Fibroblast of skin of abdomen (primary cell): ENCODE data around the gene KCP.

Experiments used
- DNase-seq: peaks from one replicate; pipeline ENCODE4 v3.0.0-alpha.2; 2013

Gene KCP

DNA sequence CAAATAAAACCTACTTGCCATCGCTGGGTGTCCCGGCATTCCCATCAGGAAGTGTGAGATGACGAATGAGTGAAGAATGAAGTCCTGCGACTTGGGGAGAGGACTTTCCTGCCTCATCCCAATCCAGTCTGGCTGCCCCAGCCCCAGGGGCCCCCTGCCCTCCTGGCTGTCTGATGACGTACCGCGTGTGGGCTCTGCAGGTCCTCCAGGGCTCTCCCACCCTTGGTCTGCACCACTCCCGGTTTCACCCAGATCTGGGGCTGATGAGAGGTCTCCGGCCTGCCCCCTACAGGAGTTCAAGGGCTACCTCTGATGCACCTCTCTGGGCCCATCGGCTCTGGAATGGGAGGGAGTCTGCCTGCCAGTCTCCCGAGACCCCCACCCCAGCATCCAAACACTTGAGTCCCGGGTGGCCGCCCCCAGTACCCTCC is 38.1 kb downstream of the KCP start:
- DNase-seq: no peak

DNA sequence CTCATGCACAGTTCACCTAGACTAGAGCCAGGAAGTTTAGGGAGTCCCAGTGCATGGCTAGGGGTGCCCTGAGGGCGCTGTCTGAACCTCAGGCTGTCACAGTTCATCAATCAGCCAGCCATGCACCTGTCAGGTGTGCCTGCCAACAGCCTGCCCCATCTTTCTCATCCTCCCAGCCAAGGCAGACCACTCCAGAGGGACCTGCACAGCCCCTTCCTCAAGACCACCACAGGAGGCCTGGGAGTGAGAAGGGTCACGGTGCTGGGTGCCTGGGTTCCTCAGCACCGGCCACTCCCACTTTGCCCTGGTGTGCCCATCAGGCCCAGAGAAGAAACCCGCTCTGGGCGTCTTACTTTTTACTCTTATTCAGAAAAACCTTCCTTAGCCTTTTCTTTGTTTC is 39.5 kb downstream of the KCP start:
- no peak for DNase-seq

DNA sequence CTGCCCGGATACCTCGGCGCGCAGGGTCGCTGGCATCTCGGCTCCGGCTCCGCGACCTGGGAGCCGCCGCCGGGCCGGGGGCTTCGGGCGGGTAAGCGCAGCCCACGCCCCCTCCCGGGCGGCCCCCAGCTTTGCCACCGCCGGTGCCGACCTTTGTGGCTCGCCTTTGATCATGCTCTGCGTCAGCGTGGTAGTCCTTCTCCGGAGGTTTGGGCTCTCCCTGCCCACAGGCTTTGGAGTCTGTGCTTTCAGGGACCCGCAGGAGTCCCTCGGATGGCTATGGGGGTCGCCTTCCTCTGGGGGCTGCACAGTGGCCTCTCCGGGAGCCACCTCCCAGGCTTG is 40.6 kb downstream of the KCP start:
- DNase-seq: no peak

DNA sequence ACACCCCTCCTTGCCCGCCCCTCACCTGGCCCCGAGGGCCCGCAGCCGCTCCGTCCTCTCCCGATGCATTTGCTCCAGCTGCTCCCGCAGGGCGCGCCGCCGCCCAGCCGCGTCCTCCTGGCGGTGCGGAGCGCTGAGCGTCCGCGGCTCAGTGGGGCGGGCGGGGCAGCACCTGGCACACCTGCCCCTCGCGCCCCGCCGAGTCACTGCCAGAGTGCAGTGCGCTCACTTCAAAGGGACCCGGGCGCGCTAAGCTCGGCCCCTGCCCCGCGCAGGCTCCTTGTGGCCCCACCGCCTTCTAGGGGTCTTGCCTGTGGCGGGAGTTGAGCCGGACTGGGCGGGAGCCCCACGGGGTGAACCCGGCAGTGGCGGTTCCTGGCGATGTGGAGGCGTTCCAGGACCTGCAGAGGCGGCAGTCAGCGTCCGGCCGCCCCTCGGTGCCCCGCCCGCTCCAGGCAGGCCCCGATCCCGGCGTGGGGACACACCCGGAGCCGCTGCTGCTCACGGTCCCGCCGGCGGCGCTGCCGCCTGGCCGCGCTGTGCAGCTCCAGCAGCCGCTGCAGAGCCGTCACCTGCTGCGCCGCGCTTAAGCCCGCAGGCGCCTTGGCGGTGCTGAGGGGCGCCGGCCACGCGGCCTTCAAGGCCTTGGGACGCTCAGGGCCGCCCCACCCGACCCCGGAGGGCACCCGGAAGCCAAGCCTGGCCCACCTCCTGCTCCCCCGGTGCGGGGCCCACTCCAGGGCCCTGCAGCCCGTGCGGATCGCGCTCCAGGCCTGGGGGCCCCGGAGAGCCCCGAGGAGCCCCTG is 41.2 kb downstream of the KCP start:
- peak; percentile 23 for DNase-seq

DNA sequence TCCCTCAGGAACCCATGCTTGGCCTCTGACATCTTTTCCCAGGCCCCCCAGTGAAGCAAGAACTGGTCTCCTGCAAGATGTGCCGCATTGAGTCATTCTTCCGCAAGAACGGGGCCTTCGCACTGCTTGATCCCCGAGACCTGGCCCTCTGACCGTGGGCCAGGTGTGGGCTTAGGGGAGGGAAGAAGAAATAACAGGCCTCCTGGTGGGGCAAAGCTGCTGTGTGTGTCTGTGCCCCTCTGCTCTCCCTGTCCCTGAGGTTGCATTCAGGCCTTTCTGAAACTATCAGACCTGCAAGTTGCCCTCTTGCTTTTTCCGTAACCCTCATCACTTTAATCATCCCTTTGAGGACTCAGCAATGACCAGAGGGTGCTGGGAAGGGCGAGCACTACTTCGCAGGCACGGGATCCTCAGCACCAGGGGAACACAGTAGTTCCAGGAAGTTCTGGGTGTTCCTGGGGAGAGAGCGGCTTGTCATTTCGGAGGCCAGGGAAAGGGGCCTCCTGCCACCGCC is 41.8 kb downstream of the KCP start:
- DNase-seq: no peak

DNA sequence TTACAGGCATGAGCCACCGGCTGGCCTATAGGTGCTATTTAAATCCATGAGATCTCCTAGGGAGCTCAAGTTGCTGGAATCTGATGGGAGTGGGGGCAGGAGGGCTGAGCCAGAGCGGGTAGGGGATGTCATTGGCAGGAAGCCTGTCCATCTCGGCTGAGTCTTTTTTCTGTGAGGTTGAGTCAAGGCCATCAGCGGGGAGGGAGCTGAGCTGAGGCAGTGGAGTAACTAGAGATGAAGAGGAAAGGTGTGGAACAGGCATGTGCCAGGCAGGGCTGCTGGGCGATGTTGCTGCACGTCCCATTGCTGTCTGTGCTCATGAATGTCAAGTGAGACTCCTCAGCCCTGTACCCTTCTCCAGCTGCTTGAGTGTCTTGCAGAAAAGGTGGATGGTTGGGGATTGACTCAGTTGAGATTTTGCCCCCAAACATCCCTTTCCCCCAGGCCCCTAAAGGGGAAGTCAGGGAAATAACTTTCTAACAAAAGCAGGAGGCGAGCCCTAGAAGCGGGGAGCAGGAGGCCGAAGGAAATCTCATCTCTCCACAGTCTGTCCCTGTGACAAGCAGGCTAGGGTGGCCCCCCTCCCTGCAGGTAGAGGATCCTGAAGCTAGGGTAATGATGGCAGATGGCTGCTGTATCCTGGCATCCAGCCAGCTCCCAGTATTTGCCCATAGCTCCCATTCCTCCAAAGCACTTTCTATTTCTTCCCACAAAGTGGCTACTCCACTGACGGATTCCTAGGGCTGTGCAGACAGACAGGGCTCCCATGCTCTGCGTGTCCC is 42.5 kb downstream of the KCP start:
- peak; percentile 41 for DNase-seq

DNA sequence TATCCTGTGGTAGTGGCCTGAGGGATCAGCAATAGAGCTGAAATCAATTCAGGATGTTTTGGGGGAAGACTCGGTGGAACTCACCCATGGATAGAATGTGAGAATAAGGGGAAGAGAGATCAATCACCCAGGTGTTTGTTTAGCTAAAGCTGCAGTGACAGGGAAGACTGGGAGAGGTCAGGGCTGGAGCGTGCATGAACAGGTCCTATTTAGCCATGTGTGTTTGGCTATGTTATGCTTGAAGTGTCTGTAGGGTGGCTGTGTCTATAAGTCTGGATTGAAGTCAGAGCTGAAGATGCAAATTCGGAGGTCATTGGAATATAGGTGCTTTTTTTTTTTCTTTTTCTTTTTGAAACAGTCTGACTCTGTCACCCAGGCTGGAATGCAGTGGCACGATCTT is 43.3 kb downstream of the KCP start:
- no peak for DNase-seq

DNA sequence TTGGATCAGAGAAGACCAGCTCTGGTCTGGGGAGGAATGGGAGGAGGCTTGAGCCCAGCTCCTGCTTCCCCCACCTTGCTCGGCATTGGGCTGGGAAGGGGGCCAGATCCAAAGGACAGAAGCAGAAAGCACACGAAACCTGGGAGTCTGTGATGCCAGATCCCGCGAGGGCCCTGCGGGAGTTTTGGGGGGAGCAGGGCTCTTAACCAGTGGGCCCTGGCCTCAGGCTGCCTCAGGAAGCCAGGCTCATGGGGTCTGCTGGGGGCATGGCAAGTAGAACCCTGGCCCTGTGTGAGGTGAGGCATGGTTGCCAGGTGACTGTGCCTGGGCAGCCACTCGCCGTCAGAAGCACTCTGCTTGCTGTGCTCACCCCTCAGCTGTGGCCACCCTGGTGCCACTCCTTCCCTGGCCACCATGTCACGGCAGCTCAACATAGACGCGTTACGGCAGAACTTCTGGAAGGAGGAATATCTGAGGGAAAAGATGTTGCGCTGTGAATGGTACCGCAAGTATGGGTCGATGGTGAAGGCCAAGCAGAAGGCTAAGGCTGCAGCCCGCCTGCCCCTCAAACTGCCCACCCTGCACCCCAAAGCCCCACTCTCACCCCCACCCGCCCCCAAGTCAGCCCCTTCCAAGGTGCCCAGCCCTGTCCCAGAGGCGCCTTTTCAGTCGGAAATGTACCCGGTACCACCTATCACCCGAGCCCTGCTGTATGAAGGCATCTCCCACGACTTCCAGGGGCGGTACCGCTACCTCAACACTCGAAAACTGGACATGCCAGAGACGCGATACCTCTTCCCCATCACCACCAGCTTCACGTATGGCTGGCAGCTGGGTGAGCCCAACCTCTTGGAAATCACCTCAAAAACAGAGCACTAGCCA is 44.3 kb downstream of the KCP start:
- no peak for DNase-seq

DNA sequence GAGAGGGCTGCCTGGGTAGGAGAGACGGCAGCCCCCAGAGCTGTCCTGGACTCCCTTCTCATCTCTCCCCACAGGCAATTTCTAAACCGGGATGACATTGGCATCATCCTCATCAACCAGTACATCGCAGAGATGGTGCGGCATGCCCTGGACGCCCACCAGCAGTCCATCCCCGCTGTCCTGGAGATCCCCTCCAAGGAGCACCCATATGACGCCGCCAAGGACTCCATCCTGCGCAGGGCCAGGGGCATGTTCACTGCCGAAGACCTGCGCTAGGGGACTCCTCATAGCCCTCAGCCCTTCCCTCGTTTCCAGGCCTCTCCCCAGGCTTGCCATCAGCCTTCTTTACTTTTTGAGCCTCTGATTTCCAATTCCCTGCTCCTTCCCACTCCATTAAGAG is 45.2 kb downstream of the KCP start:
- DNase-seq: no peak

DNA sequence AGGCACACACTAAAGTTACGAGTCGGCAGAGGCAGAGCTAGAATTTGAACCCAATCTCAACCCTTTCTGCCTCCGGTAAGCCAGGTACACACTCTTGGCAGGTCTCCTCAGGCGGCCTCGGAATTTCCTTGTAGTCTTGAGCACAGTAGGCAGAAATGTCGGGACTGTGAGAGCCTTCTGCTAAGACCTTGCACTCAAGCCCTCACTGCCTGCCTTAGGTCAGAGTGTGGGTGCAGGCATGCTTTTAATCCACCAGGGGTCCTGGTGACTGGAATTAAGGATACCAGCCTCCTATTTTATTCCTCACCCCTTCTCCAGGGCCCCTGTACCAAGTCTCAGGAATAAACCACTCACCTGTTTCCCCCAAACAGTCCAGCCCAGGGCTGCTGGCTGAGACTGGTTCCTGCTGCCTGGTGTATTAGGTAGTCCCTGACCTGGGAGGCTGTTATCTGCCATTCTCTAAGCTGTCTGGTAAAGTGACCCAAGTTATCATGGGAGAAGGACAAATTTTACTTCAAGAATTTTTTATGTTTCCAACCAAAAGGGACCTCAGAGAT is 47.0 kb downstream of the KCP start:
- peak; percentile 70 for DNase-seq

DNA sequence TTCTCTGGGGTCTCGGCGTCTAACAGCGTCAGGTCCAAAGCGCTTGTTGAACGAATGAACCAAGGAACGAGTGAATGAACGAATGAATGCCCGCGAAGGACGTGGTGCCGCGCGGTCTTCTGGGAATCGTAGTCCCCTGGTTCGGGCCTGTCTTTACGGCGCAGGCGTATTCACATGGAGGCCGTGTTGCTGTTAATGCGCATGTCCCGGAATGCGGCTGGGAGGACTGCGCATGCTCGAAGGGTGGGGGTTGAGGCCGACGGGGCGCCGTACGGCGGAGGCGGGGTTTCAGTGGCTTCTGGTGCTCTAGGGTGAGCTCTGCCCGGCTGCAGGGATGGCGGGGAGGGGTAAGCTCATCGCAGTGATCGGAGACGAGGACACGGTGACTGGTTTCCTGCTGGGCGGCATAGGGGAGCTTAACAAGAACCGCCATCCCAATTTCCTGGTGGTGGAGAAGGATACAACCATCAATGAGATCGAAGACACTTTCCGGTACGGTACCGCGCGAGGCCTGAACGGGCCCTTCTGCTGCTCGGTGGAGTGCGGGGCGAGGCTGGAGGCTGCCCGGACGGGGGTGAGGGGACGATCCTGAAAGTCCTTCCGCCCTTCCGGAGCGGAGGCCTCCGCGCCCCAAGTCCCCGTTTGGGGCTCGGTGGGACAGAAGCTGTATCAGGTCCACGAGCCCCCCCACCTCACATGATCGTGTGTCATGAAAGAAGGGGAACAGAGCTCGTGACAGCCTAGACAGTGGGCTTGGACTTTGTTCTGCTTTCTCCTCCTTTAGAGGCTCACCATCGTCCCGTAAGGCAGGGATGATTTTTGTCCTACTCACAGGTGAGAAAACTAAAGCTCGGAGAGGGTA is 47.7 kb downstream of the KCP start, which contains the start of gene ATP6V1F:
ATP6V1F (plus strand) TSS at position 286 of the 862 bp plus-strand sequence; CDS start at position 335, 49 bp downstream.
- DNase-seq: peak; percentile 97

DNA sequence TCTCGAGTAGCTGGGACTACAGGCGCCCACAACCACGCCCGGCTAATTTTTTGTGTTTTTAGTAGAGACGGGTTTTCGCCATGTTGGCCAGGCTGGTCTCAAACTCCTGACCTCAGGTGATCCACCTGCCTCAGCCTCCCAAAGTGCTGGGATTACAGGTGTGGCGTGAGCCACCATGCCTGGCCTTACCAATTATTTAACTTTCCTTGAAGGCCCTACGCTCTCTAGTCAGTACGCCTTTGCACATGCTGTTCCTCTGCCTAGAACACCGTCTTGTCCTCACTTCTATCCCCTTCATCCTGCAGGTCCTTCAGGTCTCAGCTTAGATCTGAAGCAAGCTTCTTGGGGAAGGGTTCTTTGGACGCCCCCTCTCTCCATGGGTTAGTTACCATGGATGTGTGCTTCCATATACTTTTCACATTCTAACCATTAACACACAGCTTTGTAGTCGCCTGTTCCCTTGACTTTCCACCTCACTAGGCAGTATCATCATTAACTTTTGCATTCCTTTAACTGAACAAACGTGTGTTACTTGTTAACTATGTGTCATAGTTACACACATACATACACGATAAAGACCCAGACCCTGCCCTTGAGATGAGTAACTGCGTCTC is 48.4 kb downstream of the KCP start:
- DNase-seq: no peak

DNA sequence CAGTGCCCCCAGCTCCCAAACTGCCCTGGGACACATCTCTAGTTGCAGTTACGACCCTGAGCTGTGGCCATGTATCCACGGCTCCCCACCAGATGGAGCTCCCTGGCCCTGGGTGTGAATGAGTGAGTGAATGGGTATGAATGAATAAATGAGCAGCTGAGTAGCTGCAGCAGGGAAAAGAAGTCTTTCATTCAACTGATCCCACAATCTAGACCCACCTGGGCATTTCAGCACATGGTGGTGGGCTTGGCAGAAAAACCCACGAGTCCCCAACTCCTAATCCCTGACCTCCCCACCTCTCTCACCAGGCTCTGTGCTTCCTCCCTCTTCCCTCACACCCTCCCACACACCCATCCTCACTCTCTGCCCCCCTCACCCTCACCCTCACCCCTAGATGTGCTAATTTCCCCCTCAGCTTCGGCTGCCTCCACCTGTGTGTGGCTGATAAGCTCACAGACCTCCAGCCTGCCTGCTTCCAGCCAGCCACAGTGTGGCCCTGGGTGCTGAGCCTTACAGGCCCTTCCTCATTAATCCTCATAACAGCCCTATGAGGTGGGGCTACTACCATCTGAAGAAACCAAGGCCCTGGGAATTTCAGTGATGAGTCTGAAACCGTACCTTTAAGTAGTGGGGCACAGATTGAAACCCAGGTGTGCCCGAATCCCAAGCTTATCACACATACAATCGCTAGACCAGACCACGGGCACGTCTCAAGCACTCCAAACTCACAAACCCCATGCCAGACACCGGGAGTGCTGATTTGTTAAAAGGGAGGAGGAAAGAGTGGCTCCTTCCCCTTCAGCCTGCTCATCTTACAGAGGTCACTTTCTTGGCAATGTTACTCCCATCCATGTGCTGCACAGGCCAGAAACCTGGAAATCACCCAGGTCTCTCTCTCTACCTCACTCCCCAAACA is 50.1 kb downstream of the KCP start:
- DNase-seq: peak; percentile 51

DNA sequence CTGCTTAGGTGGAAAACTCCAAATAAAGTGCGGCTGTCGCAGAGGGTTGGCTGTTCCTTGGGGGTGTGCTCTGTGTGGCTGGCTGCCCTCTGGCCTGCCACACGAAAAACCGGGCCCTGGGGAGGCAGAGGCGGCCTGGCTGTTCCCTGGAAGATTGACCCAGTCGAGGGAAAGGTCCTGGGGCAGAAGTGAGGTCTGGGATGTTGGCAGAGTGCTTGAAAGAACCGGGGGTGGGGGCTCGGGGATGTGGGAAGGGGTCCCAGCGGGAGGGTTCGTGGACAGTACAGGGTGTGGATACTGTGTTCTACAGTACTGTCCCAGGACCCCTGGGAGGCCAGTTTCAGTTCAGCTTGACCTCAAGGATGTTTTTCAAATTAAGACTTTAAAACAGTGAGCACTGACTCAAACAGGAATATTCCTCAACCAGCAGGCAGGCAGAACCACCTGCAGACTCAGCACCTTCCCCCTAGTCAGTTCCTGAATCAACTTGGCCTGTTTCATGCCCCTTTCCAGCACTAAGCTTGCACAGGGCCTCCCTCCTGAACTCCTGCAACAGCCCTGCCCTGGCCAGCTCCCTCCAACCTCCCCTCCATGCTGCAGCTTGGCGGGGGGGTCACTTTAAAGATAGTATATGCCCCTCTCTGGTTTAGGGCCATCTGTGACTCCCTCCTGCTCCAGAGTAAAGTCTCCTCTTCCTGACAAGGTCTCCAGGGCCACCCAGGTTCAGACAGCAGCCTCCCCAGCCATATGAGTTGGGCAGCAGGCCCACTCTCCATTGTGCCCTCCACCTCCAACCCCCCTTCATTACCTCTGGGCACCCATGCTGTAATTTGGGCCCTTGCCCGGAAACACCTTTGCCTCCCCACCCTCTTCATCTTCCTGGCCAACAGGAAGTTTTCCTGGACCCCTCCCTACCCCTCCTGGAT is 51.0 kb downstream of the KCP start:
- DNase-seq: no peak

DNA sequence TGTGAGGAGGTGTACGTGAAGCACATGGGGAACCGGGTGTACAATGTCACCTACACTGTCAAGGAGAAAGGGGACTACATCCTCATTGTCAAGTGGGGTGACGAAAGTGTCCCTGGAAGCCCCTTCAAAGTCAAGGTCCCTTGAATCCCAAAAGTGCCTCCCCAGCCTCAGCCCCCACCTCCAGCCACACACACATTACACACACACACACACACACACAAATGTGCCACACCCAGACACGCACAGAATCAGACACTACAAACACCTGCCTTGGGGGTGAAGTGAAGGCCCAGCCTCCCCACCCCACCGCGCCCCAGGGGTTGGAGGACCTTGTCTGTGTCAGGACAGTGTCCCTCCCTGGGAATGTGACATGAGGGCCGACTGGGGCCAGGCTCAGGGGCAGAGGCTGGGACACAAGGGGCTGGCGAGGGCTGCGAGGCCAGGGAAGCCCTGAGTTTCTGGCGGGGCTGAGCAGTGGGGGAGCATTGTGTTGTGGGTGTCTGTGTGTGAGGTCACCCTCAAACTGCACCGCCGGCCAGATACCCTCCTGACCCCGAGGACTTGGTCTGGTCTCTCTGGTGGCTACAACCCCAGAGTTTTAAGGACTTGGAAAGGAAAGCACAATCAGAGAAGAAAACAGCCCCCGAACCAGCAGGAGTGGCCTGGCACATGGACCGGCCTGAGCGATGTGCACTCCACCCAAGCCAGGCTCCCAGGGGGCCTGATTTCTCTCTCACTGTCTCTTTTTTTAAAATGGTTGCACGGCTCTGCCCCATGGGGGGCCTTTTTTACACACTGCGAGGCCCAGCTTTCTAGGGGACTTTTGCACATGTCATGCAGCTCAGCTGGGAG is 51.9 kb downstream of the KCP start:
- DNase-seq: no peak

DNA sequence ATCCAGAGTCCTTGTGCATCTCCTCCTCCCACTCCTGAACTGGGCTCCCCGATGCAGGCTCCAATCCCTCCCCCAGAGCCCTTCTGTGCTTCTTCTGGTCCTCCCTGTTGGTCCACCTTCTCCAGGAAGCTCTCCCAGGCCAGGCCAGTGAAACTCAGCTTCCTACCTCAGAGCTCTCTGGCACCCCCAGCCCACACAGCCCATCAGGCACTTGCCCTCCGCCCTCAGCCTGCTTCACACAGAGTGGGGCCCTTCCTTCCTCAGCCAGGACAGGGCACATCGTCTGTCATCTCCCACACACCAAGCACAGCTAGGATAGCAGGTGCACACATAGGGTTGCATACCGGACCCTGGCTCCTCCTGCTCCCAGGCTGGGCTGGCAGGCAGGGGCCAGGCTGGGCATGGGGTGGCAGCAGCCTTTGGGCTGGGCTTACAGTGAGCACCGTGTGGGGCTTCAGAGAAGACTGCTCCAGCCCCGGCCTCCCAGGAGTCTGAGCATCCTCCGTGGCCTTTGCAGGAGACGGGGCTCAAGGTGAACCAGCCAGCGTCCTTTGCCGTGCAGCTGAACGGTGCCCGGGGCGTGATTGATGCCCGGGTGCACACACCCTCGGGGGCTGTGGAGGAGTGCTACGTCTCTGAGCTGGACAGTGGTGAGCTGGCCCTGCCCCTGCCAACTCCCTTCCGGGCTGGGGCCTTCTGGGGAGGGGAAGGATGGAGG is 54.3 kb downstream of the KCP start:
- DNase-seq: no peak

DNA sequence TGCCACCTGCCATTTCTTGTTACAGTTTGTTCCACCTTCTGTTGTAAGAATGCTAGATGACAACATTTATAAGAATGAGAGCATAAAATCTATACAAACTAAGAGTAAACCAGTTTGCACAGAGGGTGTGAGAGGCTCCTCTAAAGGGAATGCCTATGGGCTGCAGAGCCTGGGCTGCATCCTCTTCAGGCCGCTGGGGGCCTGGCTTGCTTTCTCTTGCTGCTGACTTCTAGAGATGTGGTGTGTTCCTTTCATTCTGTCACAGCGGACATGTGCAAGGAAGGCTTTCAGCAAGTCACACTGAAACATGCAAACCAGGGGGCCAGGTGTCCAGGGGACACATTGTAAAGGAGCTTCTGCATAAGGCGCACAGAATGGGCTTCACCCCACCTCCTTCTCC is 55.0 kb downstream of the KCP start:
- no peak for DNase-seq
